NCI-H82 (cell line): ENCODE results near the gene BPIFB4.
"Not testable (repeated sequence)": the region's sequence is repeated elsewhere in the genome, so short reads cannot be mapped to it uniquely, and the experiment has no call there.

Experiments used
- DNase-seq: peaks from one replicate; lab custom pipeline; 2025; lab: John Stamatoyannopoulos, UW

BPIFB4 gene

DNA sequence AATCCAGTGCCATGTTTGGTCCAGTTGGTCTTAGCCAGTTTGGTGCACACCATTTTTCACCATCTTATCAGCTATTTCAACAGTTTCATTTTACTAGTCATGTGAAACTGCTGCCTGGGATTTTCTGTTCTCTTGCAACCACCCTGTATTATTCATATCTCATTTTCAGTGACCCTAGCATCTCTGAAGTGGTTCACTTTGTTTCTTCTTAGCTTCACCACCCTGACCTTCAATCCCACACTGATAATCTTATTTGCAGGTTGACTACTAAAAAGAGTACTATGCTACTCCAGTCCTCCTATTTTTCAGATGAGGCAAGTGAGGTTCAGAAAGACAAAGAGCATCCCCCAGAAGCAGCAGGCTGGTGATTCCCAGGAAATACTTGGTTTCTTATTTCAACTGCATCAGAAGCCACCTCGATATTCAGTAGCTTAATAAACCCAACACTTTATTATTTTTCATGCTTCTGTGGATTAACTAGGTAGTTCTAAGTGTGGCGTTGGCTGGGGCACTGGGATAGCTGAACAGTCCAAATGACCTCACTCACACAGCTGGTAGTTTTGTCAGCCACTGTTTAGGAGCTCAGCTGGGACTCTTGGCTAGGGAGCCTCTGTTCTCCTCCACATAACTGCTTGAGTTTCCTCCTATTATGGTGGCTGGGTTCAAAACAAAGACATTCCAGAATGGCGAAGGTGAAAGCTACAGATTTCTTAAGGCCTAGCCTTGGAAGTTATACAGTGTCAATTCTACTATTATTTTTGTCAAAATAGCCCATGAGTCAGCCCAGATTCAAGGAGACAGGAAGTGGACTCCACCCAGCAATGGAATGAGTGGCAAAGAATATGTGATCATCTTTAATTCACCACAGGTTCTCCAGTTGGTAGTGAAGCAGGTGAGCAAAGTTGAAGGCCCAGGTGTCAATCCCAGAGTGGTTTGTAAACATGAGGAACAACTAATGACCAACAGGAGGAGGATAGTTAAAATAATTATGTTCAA, 40.6 kb downstream of the BPIFB4 start:
- no peak for DNase-seq

DNA sequence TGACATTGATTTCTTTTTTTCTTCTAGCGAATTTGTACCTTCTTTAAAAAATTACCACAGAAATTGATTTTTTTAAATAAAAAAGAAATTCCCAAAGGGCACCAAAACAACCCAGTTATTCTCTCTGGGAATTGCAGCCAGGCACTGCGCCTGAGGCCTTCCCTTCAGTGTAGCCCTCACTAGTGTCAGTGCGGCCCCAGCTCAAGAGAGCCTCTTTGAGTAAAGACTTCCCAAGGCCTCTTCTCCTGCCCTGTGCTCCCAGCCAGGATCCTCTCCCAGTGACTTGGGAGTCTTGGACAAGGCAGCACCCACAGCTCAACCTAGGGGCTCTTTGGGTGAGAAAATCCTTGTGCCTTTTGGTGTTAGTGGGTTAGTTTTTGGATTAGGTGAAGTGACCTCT, 41.5 kb downstream of the BPIFB4 start:
- DNase-seq = no peak

DNA sequence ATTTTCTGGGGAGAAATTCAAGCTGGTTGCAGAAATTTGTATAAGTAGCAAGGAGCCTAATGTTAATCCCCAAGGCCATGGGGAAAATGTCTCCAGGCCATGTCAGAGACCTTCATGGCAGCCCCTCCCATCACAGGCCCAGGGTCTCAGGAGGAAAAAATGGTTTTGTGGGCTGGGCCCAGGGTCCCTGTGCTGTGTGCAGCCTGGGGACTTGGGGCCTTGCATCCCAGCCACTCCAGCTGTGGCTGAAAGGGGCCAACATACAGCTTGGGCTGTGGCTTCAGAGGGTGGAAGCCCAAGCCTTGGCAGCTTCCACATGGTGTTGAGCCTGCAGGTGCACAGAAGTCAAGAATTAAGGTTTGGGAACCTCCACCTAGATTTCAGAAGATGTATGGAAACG, 42.9 kb downstream of the BPIFB4 start:
- DNase-seq = not testable (repeated sequence)

DNA sequence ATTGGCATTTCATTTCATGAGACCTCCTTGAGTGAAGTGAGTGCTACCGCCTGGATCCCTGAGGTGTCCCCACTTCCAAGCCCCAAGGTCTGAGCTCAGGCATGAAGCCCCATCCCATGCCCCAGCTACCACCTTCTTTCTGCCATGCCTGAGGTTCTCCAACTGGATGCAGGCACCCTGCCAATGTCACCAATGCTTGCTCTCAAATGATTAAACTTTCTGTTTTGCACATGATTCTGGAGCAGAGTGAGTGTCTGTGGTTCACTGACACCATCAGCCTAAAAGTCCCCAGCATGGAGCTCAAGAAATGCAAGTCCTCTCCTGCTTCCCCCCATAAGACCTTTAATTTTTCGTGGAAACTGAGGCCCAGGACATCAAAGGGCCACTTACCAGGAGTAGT, 44.8 kb downstream of the BPIFB4 start:
- DNase-seq = no peak

DNA sequence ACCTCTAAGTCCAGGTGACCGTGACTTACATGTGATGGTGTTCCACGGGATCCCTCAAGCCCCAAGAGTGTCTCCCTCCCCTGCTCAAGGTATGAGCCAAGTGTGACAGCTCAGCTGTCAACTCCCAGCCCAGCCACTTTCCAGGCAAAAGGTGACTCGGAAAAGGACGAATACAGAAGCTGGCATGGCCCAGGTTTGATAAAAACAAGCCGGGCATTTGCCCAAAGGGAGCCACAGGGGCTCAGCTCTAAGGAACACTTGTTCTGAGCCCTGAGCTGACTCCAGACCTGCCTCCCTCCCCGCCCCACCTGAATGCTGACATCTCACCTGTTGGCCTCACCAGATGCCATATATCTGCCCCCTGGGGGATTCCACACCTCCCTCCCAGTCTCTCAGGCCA, 45.6 kb downstream of the BPIFB4 start:
- no peak for DNase-seq

DNA sequence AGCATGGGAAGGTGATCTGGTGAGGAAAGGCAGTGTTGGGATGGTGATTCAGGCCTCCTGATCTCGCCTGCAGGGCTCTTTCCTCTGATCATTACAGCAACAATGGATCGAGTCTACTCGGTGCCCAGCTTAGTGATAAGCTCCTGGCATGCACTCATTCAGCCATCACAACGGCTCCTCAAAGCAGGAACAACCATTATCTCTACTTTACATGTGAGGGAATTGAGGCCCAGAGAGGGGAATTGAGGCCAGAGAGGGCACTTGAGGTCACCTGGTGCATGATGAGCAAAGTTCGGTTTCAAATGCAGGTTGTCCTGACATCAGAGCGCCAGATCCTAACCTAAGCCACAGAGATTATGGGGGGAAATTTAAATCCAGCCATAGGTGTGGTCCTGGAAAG, 46.5 kb downstream of the BPIFB4 start:
- DNase-seq = no peak

DNA sequence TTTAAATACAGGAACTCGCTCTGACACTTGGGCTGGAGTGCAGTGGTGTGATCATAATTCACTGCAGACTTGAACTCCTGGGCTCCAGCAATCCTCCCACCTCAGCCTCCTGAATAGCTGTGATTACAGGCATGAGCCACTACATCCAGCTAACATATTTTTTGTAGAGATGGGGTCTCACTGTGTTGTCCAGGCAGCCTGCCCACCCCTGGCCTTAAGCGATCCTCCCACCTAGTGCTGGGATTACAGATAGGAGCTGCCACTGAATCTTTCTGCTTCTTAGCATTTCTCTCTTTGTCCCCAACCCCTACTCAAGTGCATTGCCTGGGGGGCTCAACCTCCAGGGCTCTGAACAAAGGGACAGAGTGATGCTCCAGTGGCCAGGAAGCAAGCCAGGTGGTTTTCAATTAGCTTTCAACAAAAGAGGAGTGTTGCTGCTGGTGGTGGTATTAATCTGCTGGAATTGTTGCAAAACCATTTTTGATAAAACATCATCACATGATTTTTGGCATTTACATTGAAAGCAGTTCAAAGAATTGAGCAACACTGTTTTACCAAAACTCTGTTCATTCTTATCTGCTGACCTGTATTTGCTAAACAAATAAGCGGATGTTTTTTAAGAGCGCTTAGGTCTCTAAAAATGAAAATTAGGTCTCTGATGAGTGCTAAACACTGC, 48.1 kb downstream of the BPIFB4 start:
- DNase-seq = no peak

DNA sequence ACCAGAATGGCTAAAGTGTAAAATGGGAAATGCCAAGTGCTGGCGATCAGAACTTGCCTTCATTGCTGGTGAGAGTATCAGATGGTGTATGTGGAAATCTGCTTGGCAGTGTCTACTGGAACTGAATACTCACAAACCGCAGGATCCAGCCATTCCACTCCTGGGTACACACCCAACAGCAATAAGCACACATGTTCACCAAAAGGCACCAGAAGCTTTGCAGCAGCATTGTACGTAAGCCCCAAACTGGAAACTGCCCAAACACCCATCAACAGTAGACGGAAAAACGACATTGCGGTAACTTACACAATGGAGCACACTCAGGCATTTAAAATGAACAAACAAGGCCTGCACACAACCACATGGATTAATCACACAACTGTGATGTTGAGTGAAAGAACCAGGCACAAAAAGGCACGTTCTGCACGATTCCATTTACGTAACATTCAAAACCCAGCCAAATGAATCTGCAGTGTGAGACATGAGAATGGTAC, 51.2 kb downstream of the BPIFB4 start:
- DNase-seq = no peak

DNA sequence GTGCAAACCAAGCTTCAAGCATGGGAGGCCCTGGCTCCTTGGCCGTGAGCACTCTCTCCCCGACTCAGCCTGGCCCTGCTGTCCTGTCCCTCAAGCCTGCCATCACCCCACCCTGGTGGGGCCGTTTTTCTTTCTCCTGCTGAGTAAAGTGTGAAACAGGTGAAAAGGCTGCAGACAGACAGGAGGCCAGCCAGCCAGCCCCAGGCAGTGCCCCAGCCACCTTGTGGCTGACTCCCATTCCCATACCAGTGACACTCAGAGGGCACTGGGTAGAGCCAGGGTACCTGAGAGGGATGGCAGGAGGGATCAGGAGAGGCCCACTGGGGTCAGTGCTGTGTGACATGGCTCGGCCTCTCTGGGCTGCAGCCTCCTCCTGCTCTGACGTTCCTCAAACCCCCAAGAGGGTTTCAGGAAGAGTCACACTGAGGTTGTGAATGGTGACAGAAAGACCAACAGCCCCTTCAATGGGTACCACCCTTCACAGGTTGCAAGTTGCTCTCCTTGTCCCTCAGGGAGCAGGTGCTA, 52.6 kb downstream of the BPIFB4 start:
- DNase-seq = no peak

DNA sequence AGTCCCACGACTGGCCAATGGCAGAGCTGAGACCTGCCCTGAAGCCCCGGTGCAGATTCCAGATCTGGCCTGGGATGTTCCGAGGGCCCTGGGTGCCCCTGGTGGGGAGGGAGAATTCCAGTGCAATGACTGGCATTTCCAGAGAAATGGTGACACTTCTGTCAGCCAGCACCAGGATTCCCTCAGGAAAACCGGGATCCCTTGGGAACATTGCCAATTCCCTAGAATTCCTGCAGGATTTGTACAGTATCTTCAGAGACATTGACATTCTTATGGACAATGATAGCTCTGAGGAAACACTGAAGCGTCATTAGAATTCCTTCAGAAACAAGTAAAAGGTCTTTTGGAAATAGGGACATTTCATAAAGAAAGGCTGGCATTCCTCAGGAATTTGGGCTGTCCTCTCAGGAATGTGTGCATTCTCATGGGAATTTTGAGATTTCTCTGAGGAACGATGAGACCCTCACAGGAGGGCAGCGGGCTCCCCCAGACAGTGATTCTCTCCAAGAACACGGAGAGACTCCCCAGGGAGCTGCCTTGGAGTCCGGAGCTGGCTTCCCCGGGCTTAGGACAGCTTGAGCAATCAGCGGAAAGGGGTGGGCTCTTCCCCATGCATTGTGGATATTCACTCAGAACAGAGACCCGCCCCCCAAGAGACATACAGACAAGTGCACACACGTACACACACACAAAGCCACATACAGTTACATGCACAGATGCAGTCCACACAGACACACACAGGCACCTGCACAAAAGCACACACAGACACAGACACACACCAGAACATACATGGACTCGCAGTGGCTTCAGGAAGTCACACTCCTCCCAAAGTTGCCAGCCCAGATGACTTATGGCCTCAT, 53.3 kb downstream of the BPIFB4 start:
- peak; percentile 59 for DNase-seq

DNA sequence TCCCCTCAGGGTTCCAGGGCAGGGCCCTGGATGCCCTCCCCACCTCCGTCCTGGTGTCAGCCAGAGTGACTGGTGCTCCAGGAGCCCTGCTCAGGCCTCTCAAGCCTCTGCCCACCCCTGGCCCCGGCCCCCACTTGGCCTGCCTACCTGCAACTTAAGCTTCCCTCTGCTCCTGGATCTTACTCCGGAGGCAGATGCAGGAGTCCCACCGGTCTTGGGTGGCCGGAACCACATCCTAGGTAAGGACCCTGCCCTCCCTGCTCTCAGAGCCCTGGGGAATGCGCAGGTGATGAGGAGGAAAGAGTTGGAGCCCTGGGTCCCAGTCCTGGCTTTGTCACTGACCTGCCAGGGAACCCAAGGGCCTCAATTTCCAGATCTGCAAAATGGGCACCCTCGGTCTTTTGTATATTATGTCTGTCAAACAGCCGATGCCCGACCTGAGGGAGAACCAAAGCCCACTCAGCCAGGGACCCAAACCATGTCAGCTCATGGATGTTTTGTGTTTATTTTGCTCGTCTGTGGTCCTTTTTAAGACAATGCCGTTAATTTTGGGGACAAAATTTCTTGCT, 54.0 kb downstream of the BPIFB4 start:
- DNase-seq = no peak

DNA sequence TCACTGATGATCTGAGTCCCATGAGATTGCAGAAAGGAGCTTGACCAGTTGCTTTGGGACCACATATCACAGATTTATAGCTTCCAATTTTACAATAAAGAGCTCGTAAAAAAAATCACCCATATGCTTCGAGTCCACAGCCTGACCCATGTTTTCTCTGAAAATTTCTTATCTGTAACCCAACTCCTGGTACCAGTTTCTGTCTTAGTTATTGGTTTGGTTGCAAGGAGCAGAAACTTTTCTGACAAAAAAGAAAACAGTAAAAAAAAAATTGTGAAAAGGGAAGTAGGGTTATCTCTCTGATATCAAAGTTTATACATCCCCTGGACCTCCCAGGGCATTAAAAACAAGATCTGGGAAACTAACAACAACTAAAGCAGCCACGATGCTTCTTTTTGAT, 57.8 kb downstream of the BPIFB4 start:
- DNase-seq = no peak

DNA sequence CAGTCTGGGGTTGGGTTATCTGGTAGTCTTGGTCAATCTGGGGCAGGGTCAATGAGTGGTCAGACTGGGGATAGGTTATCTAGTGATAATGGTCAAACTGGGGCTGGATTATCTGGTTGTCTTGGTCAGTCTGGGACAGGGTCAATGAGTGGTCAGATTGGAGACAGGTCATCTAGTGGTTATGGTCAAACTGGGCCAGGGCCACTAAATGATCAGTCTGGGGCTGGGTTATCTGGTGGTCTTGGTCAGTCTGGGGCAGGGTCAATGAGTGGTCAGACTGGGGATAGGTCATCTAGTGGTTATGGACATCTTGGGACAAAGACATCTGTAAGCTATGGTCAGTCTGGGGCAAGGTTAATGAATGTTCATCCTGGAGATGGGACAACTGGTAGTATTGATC, 60.0 kb downstream of the BPIFB4 start:
- DNase-seq = no peak

DNA sequence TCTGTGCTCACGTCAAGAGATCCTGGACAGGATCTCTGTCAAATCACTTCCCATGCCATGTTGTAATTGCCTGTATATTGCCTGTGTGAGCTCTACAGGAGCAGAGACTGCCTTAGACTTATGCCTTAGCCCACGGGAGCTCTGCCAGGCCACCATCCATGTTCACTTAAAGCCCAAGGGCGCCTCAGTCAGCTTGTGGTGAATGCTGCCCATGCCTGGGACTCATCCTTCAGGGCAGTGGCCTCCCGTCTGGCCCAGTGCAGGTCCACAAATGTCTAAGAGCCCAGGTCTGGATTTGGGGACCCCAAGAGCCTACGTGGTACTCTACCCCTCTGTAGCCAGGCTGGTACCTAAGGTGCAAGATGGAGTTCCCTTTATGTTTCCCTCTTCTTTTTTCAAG, 66.1 kb downstream of the BPIFB4 start:
- no peak for DNase-seq

DNA sequence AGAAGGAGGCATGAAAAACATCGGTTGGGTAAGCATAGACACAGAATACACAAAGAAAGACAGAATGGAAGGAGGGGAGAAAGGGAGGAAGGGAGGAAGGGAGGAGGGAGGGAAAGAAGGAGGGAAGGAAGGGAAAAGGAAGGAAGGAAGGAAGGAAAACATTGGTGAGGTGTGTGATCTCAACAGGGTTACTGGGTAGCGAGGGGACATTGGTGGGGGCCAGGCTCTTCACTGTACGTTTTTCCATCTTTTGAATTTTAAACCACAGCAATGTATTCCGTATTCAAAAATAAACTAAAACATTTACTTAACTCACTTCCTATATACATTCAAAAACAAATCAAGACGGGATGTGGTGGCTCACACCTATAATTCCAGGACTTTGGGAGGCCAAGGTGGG, 67.9 kb downstream of the BPIFB4 start:
- DNase-seq = no peak

DNA sequence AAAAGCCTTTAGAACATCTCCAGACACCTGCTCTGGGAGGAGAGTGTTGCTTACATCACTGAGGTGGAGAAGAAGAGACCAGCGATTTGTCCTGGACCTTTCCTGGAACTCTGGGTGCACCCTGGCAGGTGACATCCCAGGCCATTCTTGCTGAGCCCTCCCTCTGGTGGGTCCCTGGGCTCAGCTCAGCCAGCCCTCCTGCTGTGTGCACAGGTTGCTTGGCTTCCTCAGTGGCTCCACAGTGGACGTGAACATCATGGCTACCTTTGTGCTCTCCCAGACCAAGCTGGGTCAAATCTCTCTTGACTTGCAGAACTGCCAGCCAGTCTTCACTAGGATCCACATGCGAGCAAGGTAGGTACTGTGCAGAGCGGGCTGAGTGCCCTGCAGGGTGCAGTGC, 68.6 kb downstream of the BPIFB4 start:
- no peak for DNase-seq

DNA sequence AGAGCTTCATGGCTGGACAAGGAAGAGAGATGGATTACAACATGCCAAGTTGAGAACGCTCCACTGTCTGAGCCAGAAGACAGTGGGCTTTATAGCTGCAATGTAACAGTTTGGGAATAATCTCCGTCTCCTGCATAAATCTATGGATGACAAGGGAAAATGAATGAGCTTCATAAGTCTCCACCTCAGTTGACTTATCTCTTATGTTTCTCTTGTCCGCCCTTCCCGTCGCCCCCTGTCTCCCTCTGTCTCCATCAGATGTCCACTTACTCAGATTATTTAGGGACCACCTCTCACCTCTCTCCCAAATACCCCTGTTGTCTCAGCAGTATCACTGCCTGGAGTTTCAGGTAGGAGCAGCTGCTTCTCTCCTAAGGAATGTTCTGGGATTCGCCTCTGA, 74.8 kb downstream of the BPIFB4 start:
- no peak for DNase-seq

DNA sequence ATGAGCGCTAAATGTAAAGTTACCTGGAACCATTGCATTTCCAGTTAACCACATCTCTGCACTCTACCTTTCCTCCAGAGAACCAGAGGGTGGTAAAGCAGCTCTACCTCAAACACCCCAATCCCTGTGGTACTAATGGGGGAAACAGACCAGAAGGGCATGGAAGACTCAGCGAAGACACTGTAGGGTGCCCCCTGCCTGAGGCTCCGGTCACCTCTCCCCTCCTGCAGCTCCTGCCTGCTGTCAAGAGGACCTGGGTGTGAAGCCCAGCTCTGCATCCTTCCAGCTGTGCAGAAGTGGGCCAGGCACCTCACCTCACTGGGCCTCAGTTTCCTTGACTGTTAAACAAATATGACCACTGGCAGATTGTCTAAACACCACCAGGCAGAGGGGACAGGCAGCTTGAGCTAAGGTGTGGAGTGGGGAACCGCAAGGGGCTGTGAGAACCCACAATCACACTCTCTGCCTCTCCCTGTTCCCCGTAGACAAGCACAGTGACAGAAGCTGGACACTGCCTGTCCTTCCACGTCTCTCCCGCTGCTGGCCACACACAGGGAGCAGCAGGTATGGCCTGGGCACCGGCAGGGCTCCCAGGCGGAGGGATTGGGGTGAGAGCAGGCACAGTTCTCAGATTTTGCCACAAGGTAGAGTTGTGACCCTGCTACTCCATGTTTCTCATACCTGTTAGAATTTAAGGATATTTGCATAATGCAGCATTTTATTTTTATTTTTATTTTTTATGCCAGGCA, 79.4 kb downstream of the BPIFB4 start:
- no peak for DNase-seq

DNA sequence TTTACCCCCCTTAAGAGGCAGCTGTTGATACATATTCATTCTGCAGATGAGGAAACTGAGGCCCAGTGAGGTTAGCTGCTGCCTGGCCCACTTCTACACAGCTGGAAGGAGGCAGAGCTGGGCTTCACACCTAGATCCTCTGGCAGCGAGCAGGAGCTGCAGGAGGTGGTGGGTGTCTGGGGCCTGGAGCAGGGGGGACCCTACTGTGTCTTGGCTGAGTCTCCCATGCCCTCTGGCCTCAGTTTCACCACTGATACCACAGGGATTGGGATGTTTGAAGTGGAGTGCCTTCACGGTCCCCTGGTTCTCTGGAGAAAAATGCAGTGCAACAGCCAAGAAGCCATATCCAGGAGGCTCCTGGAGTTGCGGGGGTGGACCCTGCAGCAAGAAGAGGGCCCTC, 80.3 kb downstream of the BPIFB4 start:
- no peak for DNase-seq

DNA sequence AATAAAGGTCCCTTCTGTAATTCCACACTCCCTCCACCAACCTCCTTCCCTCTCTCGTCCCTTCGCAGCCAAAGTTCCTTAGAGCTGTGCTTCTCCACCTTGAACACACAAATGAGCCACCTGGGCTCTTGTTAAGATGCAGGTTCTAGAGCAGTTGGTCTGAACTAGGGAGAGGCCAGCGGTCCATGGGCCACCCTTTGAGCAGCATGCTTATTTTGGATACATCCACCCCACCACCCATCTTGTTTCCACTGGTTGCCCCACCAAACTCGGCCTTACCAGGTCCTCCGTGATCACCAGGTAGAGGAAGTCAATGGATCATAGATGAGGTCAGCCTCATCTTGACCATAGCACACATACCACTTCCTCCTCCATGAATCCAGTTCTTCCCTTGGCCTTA, 81.2 kb downstream of the BPIFB4 start:
- DNase-seq = no peak
